H1 (cell line): ENCODE results near the gene NDRG4. TPM values are rescaled to one million over a fixed set of nuclear protein-coding genes. Genes with fewer than 3 reads are reported as not detected.
A peak's percentile ranks its signal among the peaks of the same experiment; 100 is the strongest.

ENCODE experiments used
- CTCF ChIA-PET: fragments of 300-600 bp; sonication (Branson Sonifier 250); formaldehyde crosslinking; loops from one replicate; lab custom pipeline; 2021; ENCODE audit not compliant: partially characterized antibody; lab: Charles Lee
- POLR2A ChIA-PET: fragments of 300-600 bp; sonication (Branson Sonifier 250); formaldehyde crosslinking; loops from one replicate; lab custom pipeline; 2021; ENCODE audit warnings: inconsistent platforms; ENCODE audit not compliant: partially characterized antibody; lab: Charles Lee
- DNase-seq, 2 experiments: peaks; one replicate each; pipeline versions ENCODE4 v3.0.0 to v3.0.0-alpha.2; 2010 to 2022; ENCODE audit warnings: low spot score in 2 of 2, low read depth in 1 of 2, mixed read lengths in 1 of 2
- FAIRE-seq: peaks from 2 replicates; lab custom pipeline; 2011; peaks lifted over from hg19 to GRCh38; lab: Jason Lieb, UNC
- H2AFZ ChIP-seq: 2 replicates; pipeline ENCODE4 v1.8.1; 2012; ENCODE audit warnings: low read length, inconsistent platforms
- H2AK5ac ChIP-seq: 2 replicates; pipeline ENCODE4 v1.6.1; 2013; ENCODE audit warnings: low read depth, low read length
- H2BK120ac ChIP-seq: replicated peaks from 2 replicates; pipeline ENCODE3; 2013; ENCODE audit warnings: low read depth, low read length, inconsistent platforms
- H2BK12ac ChIP-seq: 2 replicates; pipeline ENCODE4 v1.6.1; 2013; ENCODE audit warnings: low read depth, low read length
- H2BK15ac ChIP-seq: 2 replicates; pipeline ENCODE4 v1.6.1; 2013; ENCODE audit warnings: low read length
- H2BK20ac ChIP-seq: 2 replicates; pipeline ENCODE4 v1.6.1; 2013; ENCODE audit warnings: low read length
- H2BK5ac ChIP-seq: 2 replicates; pipeline ENCODE4 v1.6.1; 2013; ENCODE audit warnings: low read depth, low read length
- H3K14ac ChIP-seq: 2 replicates; pipeline ENCODE4 v1.6.1; 2013; ENCODE audit warnings: inconsistent platforms; ENCODE audit not compliant: insufficient read length
- H3K18ac ChIP-seq: 2 replicates; pipeline ENCODE4 v1.6.1; 2013; ENCODE audit warnings: low read length; ENCODE audit errors: extremely low read depth
- H3K23ac ChIP-seq: 2 replicates; pipeline ENCODE4 v1.6.1; 2013; ENCODE audit warnings: inconsistent platforms; ENCODE audit not compliant: insufficient read length
- H3K23me2 ChIP-seq: 2 replicates; pipeline ENCODE4 v1.6.1; 2013; ENCODE audit warnings: low read depth, low read length
- H3K27ac ChIP-seq: 2 replicates; pipeline ENCODE4 v1.6.1; 2011; ENCODE audit warnings: low read depth, low read length, inconsistent platforms
- H3K27me3 ChIP-seq, 4 experiments: replicated peaks in 1 of 4; 1 replicate in 1 of 4; 2 replicates in 3 of 4; pipeline versions ENCODE4 v1.6.1 to v1.8.1; 2011 to 2013; ENCODE audit warnings: low read length in 3 of 4, mild to moderate bottlenecking in 3 of 4, inconsistent platforms in 2 of 4, mixed read lengths in 2 of 4, moderate library complexity in 1 of 4; ENCODE audit not compliant: control insufficient read depth in 3 of 4, insufficient read depth in 3 of 4; ENCODE audit errors: extremely low read depth in 1 of 4
- H3K36me3 ChIP-seq, 4 experiments: 2 replicates each; pipeline versions ENCODE4 v1.6.1 to v1.8.1; 2011 to 2013; ENCODE audit warnings: mild to moderate bottlenecking in 4 of 4, low read length in 3 of 4, moderate library complexity in 2 of 4, control low read depth in 1 of 4, inconsistent platforms in 1 of 4; ENCODE audit not compliant: insufficient read depth in 4 of 4, control insufficient read depth in 2 of 4
- H3K4ac ChIP-seq: replicated peaks from 2 replicates; pipeline ENCODE3; 2013; ENCODE audit warnings: low read length, low read depth, mixed read lengths, inconsistent platforms; ENCODE audit not compliant: insufficient read length
- H3K4me1 ChIP-seq, 4 experiments: replicated peaks in 1 of 4; 1 replicate in 1 of 4; 2 replicates in 3 of 4; pipeline versions ENCODE4 v1.6.1 to v1.8.1; 2011 to 2013; ENCODE audit warnings: low read length in 3 of 4, inconsistent platforms in 2 of 4, mixed read lengths in 1 of 4; ENCODE audit not compliant: insufficient read depth in 4 of 4, control insufficient read depth in 3 of 4
- H3K4me2 ChIP-seq, 2 experiments: 2 replicates each; pipeline versions ENCODE4 v1.6.1 to v1.8.1; 2011 to 2013; ENCODE audit warnings: low read depth in 2 of 2, low read length in 2 of 2, control low read depth in 1 of 2, inconsistent platforms in 1 of 2, mild to moderate bottlenecking in 1 of 2; ENCODE audit not compliant: insufficient read depth in 1 of 2
- H3K4me3 ChIP-seq, 4 experiments: fragments of 200-600, 300-600 bp in 1 of 4; sonication (generic), shearing (Covaris generic), sonication (Bioruptor Twin) in 1 of 4; 2 replicates each; pipeline versions ENCODE4 v1.5.1 to v1.8.1; 2011 to 2016; ENCODE audit warnings: low read length in 4 of 4, low read depth in 3 of 4, control low read depth in 2 of 4, inconsistent platforms in 2 of 4, mild to moderate bottlenecking in 2 of 4, mixed read lengths in 1 of 4, moderate library complexity in 1 of 4; ENCODE audit not compliant: insufficient read depth in 2 of 4; ENCODE audit errors: extremely low read depth in 1 of 4
- H3K56ac ChIP-seq: replicated peaks from 2 replicates; pipeline ENCODE3; 2013; ENCODE audit warnings: low read depth, mild to moderate bottlenecking, mixed read lengths, low read length, inconsistent platforms; ENCODE audit not compliant: insufficient read length
- H3K79me1 ChIP-seq: 2 replicates; pipeline ENCODE4 v1.6.1; 2013; ENCODE audit warnings: low read depth, low read length, control low read depth
- H3K79me2 ChIP-seq, 2 experiments: 2 replicates each; pipeline versions ENCODE4 v1.6.1 to v1.8.1; 2012 to 2013; ENCODE audit warnings: low read length in 2 of 2, mild to moderate bottlenecking in 2 of 2, inconsistent platforms in 1 of 2; ENCODE audit not compliant: insufficient read depth in 2 of 2, control insufficient read depth in 1 of 2
- H3K9ac ChIP-seq, 4 experiments: replicated peaks in 1 of 4; 1 replicate in 1 of 4; 2 replicates in 3 of 4; pipeline versions ENCODE4 v1.6.1 to v1.8.1; 2011 to 2013; ENCODE audit warnings: low read depth in 3 of 4, low read length in 3 of 4, control low read depth in 2 of 4, mild to moderate bottlenecking in 2 of 4, moderate library complexity in 2 of 4, inconsistent platforms in 1 of 4; ENCODE audit errors: extremely low read depth in 1 of 4
- H3K9me3 ChIP-seq, 2 experiments: 2 replicates each; pipeline versions ENCODE4 v1.6.1 to v1.8.1; 2012 to 2013; ENCODE audit warnings: mild to moderate bottlenecking in 2 of 2, moderate library complexity in 2 of 2, control low read depth in 1 of 2, inconsistent platforms in 1 of 2, low read depth in 1 of 2, low read length in 1 of 2, mixed read lengths in 1 of 2; ENCODE audit not compliant: insufficient read depth in 2 of 2
- H4K20me1 ChIP-seq, 2 experiments: replicated peaks in 1 of 2; 2 replicates each; pipeline versions ENCODE3 to v1.8.1; 2011 to 2013; ENCODE audit warnings: inconsistent platforms in 2 of 2, low read length in 2 of 2, mild to moderate bottlenecking in 1 of 2; ENCODE audit not compliant: insufficient read depth in 2 of 2, control insufficient read depth in 1 of 2
- H4K5ac ChIP-seq: 2 replicates; pipeline ENCODE4 v1.6.1; 2013; ENCODE audit warnings: low read length, low read depth, mixed read lengths, inconsistent platforms; ENCODE audit not compliant: insufficient read length
- H4K8ac ChIP-seq: 2 replicates; pipeline ENCODE4 v1.8.0; 2013; ENCODE audit warnings: mild to moderate bottlenecking, moderate library complexity, low read length, inconsistent platforms; ENCODE audit not compliant: insufficient read depth; ENCODE audit errors: extremely low read depth
- H4K91ac ChIP-seq: replicated peaks from 2 replicates; pipeline ENCODE3; 2013; ENCODE audit warnings: low read length, mixed read lengths, inconsistent platforms; ENCODE audit not compliant: insufficient read length
- BRCA1 ChIP-seq: IDR thresholded peaks from 2 replicates; pipeline ENCODE4 v1.6.1; 2012; ENCODE audit warnings: low read depth, low read length, improper control_type of control experiment
- FOSL1 ChIP-seq: IDR thresholded peaks from 2 replicates; pipeline ENCODE4 v1.6.1; 2011; ENCODE audit warnings: mild to moderate bottlenecking, low read depth, low read length, moderate library complexity; ENCODE audit not compliant: insufficient read depth
- GTF2F1 ChIP-seq: IDR thresholded peaks from 2 replicates; pipeline ENCODE4 v1.6.1; 2012; ENCODE audit warnings: low read depth, low read length, improper control_type of control experiment, borderline replicate concordance
- HDAC2 ChIP-seq, 2 experiments: fragments of 300-600 bp in 1 of 2; sonication (generic) in 1 of 2; IDR thresholded peaks; 2 replicates each; pipeline ENCODE4 v1.6.1; 2011 to 2012; ENCODE audit warnings: low read depth in 2 of 2, low read length in 2 of 2, mild to moderate bottlenecking in 2 of 2, moderate library complexity in 2 of 2, borderline replicate concordance in 1 of 2, inconsistent platforms in 1 of 2
- HDAC6 ChIP-seq: IDR thresholded peaks from one replicate; pipeline ENCODE4 v1.7.1; 2012; ENCODE audit warnings: low read depth, mild to moderate bottlenecking, inconsistent platforms, low read length, moderate library complexity
- POLR2A ChIP-seq, 2 experiments: IDR thresholded peaks; 1 replicate in 1 of 2; 2 replicates in 1 of 2; pipeline ENCODE4 v1.6.1; 2011; ENCODE audit warnings: low read depth in 2 of 2, low read length in 2 of 2, mild to moderate bottlenecking in 2 of 2; ENCODE audit errors: control extremely low read depth in 1 of 2
- POLR2AphosphoS5 ChIP-seq: IDR thresholded peaks from 2 replicates; pipeline ENCODE4 v1.6.1; 2011; ENCODE audit warnings: low read depth, low read length
- RBBP5 ChIP-seq: IDR thresholded peaks from 2 replicates; pipeline ENCODE4 v1.7.1; 2012; ENCODE audit warnings: low read depth, mild to moderate bottlenecking, inconsistent platforms, low read length, moderate library complexity, borderline replicate concordance
- TBP ChIP-seq: IDR thresholded peaks from 2 replicates; pipeline ENCODE4 v1.6.1; 2011; ENCODE audit warnings: low read depth, low read length, improper control_type of control experiment
- polyA plus RNA-seq, 7 experiments: library from polyadenylated mRNA; depleted of rRNA in 3 of 7; stranded (reverse) in 5 of 7; unstranded in 2 of 7; fragments of >200 nt in 5 of 7; fragments of 200-250 nt in 2 of 7; gene quantifications; 1 replicate in 5 of 7; 2 replicates in 1 of 7; 4 replicates in 1 of 7; pipeline versions ENCODE4 v1.2.1 to v1.2.3, GENCODE V29; 2011 to 2013; ENCODE audit warnings: missing spikeins in 2 of 7, mixed read lengths in 2 of 7
- total RNA-seq: library from RNA; stranded (reverse); fragmentation: NEBNext Ultra II Directional; extraction: Animal tissue kit (Norgen Biotek cat#: 25700); gene quantifications from 2 replicates; pipeline ENCODE4 v1.2.1, GENCODE V29; 2021

Gene NDRG4
- total and polyA plus RNA-seq, 2 of the 8 experiments (the other 6 are each of a cell fraction or from before 2014, with no cell fraction given) = 20.8 to 30.9 TPM

GRCh38 chr16:58519707-58520106 is 19.8 kb downstream of the NDRG4 start:
- FAIRE-seq = no peak
- no peak overlapping the region for H2AFZ ChIP-seq
- no peak overlapping the region for H3K14ac ChIP-seq
- TF ChIP-seq POLR2AphosphoS5 (peak; percentile 78), GTF2F1 (no peak), BRCA1 (no peak), FOSL1 (no peak), RBBP5 (no peak), HDAC2 (IDR thresholded peaks at IDR 0.05; ENCODE audit: borderline replicate concordance in 1 of 2, low read depth in 2 of 2, low read length in 2 of 2) (no peak), TBP (no peak), POLR2A (IDR thresholded peaks at IDR 0.05; ENCODE audit: control extremely low read depth in 1 of 2, low read depth in 2 of 2, low read length in 2 of 2) (peak in 1 of 2 experiments; percentile 14; a peak in 1 of 3 replicates), HDAC6 (no peak)
- ChIA-PET CTCF (interaction anchor here (0.6 to 2.0 kb wide), 6 partner anchors 7 to 515 kb away, joined by 3 to 6 read pairs (median 3); no protein-coding TSS in a partner anchor), POLR2A (interaction anchor here (0.6 to 2.2 kb wide), 6 partner anchors 8 to 160 kb away, joined by 3 to 5 read pairs (median 4); no protein-coding TSS in a partner anchor)
- no peak overlapping the region for H2AK5ac ChIP-seq
- peaks cover 36 to 85% (median 69%) of the 10 kb centered on the region in 4 experiments for H3K36me3 ChIP-seq
- H3K4ac ChIP-seq = no peak overlapping the region
- H3K23me2 ChIP-seq = no peaks in the 10 kb centered on the region; the same call in 1 of the 2 replicates
- no peak overlapping the region for H2BK5ac ChIP-seq
- no peak overlapping the region for H3K4me3 ChIP-seq
- DNase-seq = no peak
- no peak overlapping the region for H3K9ac ChIP-seq
- H4K20me1 ChIP-seq = peaks cover 9 to 21% of the 10 kb centered on the region in 2 experiments
- no peak overlapping the region for H2BK12ac ChIP-seq
- no peak overlapping the region for H2BK15ac ChIP-seq
- H2BK120ac ChIP-seq = no peak overlapping the region
- H3K56ac ChIP-seq = no peak overlapping the region
- H3K79me2 ChIP-seq = peaks cover 0 to 16% of the 10 kb centered on the region in 2 experiments; a peak in 2 of 4 replicates
- peaks cover 4 to 11% (median 5%) of the 10 kb centered on the region in 4 experiments for H3K4me1 ChIP-seq
- H3K79me1 ChIP-seq = no peaks in the 10 kb centered on the region; the same call in 1 of the 2 replicates
- no peak overlapping the region for H4K5ac ChIP-seq
- no peak overlapping the region for H4K8ac ChIP-seq
- H3K9me3 ChIP-seq = no peaks in the 10 kb centered on the region
- H4K91ac ChIP-seq = no peak overlapping the region
- no peak overlapping the region for H3K18ac ChIP-seq
- H3K27me3 ChIP-seq = no peaks in the 10 kb centered on the region
- no peak overlapping the region for H3K27ac ChIP-seq
- H3K4me2 ChIP-seq = no peak overlapping the region
- H3K23ac ChIP-seq = no peak overlapping the region
- no peak overlapping the region for H2BK20ac ChIP-seq
